ENCODE measurements around the gene GJB2.

GJB2 gene

DNA sequence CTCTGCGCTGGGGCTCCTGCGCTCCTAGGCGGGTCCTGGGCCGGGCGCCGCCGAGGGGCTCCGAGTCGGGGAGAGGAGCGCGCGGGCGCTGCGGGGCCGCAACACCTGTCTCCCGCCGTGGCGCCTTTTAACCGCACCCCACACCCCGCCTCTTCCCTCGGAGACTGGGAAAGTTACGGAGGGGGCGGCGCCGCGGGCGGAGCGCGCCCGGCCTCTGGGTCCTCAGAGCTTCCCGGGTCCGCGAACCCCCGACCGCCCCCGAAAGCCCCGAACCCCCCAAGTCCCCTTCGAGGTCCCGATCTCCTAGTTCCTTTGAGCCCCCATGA is at the start of gene GJB2:
TSS of gene GJB2 (minus strand) at position 103 of the 326 bp plus-strand sequence. CDS start 3,357 bp downstream, outside the sequence.
- DNase-seq, result no peak

DNA sequence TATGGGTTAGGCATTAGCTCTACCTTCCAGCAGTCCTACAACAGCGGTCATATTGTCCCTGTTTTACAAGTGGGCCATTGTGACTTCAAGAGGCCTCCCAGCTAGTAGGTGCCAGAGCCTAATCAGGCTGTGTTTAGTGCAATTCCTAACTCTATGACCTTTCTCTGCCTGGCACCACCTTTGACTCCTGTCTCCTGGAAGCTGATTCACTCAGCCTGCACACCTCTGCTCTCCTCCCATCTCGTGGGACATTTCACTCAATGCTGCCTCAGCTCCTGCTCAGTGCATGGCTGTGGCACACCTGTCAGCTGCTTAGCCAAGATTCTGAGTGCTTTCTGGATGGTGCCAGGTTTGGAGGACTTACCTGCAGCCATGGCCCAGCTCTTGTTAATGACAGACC is 48.9 kb upstream of the GJB2 start:
- no peak for DNase-seq

DNA sequence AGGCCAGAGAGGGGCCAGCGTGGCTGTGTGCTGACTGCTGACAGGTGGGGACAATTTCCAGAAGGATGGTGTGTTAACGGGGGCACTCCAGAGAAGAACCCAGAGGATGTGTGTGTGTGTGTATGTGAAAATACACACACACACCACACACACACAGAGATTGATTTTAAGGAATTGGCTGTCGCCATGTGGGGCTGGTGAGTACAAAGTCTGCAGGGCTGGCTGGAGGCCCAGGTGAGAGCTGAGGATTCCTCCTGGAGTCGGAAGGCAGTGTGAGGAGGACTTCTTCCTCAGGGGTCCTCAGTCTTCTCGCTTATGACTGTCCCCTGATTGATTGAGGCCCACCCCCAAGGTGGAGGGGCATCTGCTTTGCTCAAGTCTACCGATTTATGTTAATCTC is 47.0 kb upstream of the GJB2 start:
- DNase-seq, result no peak

DNA sequence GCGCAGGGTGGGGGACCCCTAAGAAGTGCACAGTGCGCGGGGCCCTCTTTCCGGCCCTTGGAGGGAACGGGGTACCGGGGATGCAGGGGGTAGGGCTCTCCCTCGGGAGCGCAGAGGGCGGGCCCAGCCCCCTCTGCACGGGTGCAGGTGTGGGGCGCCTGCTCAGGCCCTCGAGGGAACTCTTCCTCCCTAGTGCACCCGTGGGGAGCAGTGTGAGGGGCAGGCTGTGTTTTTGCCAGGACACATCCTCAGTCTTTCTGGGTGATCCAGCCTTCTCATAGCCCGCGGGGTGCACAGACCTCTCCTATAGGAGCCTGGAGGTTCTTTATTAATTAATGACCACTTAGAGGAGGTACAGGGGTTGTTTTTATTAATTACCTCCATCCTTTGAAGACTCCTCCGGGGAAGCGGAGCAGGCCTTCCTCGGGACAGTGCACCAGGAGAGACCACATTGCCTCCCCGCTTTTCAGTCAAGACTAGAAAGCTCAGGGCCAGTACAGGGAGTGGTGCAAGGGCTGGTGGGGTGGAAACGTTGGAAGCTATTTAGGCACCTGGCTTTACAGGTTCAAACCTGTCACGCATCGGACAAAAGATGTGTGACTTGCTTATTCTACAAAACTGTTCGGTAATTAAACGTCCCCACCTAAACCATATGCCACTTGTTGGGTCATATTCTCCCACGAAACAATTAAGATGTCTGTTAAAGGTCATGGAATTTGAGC is 40.0 kb upstream of the GJB2 start:
- no peak for DNase-seq

DNA sequence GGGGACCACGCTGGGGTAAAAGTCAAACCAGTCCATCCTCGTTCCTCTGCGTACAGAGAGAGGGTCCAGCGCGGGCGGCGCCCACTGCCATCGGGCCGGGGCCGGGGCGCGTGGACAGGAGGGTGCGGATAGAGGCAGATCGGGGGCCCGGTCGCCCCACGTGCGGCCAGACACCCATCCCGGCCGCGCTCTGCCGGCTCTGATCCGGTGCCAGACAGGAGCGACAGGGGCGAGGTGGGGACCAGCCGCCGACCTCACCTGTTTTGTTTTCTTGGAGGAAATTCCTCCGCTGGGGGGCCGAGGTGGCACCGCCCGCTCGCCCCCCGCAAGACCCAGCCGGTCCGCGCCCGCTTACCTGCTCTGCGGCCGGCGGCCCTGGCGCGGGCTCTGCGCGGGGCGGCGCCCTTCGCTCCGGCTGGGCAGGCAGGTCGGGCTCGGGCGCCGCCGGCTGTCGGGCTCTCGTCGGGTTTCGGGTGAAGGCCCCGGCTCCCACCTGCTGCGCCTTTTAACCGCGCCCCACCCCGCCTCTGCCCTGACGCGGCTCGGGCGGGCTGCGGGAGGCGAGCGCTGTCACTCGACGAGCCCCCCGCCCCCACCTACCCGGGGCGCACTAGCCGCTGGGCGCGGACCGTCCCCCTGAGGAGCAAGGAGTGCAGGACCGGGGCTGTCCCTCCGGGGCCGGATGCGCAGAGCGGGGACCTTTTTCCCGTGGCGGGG is 39.3 kb upstream of the GJB2 start, which contains the start of gene GJB6:
TSS of gene GJB6 (minus strand) at position 481 of the 717 bp plus-strand sequence. CDS start 8,839 bp downstream, outside the sequence.
- peak; percentile 13 for DNase-seq

DNA sequence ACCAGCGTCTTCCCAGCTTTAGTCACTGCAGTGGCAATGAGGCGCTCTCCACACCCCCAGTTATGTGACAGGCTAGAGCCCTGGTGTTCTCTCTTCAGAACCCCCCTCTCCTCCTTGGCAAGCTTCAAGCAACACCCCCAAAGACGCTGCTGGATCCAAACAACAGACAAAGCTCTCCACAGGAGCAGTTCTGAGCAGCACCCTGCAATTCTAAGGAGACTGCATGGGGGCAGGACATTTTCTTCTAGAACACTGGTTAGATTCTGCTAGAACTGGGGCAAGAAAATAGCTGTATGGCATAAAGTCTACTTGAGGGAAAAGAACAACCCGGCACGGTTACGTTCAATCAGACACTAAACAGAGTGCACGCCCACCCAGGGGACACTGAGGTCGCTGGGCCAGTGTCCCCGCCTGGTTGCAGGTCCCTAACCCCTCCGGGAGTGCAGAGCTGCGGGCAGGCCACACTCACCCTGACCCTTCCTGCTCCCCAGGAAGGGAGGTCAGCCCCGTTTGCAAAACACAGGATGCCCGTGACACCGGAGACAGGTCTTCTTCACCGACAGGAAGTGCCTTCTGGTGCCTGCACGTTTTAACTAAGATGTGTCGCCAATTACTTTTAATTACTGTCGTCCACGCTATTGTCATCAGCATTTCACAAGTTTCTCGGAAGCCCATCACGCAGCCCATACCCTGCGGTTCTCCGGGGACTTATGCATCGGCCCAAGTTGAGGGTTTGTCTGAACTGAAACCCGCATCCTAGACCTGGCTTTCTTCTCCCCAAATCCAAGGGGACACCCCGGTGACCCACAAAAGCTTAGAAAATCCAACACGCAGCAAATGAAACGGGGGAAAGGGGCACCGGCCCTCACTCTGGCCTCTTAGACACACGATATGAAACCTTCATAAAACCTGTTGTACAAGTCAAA is 38.4 kb upstream of the GJB2 start:
- DNase-seq, result no peak

DNA sequence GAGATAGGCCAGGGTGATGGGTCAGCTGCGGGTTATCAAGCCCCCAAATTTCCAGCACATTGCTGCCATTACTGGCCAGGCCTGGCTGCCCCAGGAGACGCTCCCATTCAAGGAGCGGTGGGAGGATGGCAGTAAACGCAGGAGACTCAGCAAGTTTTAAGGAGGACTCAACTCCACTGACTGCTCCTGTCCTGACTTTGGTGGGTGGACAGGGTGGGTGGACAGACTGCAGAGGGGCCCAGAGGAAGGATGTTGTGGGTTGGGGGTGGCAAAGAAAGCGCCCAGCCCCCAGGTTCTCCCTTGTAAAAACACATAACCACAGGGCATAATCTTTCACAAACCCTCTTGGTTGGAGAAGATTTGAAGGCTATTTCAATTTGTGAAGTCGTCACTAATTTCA is 35.0 kb upstream of the GJB2 start:
- no peak for DNase-seq

DNA sequence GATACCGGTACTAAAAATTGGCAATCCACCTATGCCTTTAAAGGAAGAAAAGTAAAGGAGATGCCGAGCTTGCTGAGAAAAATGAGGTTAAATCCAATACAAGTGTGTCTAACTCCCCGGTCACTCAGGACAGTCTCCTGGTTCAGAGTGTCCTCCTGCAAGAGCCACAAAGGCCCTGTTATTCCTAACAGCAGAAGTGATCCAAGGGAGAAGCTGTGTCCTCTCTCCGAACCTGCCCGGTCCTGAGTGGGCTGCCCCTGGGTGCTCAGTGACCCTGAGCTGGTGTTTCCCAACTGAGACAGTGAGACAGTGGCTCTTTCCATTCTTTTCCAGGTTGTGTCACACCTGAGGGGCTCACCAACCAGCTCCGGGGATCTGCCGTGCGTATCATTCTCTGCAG is 34.5 kb upstream of the GJB2 start:
- no peak for DNase-seq

DNA sequence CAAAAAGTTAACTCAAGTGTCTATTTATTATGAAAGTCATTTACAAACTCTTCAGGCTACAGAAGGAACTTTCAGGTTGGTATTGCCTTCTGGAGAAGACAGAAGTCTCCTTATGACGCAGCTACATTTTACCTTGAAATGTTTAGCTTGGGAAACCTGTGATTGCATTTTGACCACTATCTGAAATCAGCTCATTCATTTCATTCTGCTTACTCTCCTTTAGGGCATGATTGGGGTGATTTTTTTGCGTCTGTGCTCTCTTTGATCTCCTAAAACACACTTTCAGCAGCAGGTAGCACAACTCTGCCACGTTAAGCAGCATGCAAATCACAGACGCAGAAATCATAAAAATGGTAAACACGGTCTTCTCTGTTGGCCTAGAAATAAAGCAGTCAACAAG is 29.8 kb upstream of the GJB2 start:
- DNase-seq, result no peak

DNA sequence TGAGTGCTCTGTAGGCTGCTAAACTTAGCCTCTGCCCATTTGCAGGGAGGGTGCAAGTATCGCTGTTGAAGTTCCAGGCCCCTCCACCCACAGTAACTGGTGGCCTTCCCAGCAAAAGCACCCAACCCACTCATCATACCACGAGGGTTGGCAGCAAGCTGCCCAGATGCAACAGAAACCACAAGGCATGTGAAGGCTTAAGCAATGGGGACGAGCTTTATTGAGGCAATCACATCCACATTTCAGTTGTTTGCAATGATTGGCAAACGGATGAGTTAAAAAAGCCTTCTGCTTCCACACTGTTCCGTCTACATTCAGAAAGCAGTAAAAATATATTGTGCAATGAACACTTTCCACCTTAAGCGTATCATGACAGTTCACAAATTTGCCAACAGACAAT is 29.0 kb upstream of the GJB2 start:
- no peak for DNase-seq

DNA sequence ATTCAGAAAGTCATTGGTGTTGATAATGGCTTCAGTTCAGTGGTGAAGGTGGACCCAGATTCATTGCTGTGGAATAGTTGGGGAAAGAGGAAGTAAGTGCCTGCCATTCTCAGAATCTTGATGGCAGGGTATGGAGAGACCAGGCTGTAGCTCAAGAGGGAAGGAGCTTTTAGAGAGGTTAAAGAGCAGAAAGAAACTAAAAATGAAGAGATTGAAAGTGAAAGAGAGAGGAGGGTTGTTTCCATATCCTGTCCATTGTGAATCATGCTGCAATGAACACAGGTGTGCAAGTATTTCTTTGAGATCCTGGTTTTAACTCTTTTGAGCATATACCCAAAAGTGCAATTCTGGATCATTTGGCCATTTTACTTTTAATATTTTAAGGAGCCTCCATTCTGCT is 26.8 kb upstream of the GJB2 start:
- no peak for DNase-seq

DNA sequence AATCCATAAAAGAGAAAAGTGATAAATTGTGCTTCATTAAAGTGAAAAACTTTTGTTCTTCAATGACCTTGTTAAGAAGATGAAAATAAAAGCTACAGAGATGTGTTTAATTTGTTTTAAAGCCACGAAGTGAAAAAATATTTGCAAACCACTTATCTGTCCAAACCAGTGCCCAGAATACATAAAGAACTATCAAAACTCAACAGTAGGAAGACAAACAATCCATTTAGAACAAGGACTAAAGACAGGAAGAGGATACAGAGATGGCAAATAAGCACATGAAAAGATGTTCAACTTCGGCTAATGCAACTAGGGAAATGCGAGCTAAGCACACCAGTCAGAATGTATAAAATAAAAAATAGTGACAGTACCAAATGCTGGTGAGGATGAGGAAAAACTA is 24.4 kb upstream of the GJB2 start:
- DNase-seq, result no peak

DNA sequence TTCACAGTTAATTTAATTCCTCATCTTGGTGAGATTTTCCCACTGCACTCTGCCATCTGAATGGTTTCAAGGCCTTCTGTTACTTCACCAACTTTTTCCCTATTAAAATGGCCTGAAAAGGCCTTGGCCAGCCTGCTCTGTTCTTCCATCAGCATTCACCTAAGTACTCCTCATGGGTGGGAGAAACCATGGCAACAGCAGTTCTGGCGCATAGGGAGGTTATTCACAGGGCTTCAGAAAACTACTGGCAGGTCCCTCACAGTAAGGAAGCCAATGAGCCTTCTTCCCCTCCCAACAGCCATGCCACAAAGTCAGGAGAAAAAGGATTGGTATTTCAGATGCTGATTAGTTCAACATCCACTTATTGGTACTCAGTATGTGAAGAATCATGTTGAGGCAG is 17.2 kb upstream of the GJB2 start:
- DNase-seq, result no peak

DNA sequence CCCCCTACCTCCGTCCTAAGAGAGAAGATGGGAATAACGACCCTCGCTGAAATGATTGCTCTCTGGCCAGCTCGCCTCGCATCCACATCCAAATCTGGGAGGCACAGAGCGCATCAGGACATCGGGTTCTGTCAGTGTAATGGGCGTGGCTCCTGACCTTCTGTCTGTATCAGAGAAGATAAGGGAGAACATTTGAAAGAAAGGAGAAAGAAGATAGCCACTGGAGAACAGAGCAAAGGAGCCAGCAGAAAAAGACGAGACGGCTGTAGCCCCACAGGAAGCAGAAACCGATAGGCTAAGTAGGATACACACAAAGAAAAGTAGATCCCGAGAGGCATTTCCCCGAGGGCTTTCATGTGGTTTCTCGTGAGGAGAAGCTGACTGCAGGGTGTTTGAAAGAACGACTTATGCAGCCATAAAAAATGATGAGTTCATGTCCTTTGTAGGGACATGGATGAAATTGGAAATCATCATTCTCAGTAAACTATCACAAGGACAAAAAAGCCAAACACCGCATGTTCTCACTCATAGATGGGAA is 14.0 kb upstream of the GJB2 start:
- no peak for DNase-seq

DNA sequence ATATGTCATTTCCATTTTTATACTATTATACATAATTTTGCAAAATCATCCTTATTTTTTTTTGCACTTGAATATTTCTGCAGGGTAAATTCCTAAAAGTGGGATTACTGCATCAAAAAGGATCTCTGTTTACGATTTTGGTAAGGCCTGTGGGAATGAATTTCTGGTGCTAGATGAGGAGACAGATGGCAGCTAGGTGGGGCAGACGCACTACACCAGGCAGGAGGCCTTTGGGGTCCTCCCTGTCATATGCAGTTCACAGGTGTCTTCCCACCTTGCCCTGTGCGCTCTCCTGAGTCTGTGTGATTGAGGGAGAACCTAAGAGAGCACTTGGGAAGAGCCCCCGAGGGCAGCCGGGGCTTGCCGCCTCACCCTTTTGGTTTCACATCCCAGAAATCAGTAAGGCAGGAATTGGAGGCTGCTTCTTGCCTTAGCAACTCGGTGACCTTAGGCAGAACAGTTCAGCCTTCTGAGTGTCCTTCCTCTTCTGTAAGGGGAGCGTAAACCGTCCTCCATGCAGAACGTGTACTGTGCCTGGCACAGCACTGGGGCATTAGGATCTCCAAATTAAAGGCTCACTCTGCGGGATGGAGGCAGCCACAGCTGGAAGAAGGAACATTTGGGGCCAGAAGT is 13.4 kb upstream of the GJB2 start:
- DNase-seq, result no peak

DNA sequence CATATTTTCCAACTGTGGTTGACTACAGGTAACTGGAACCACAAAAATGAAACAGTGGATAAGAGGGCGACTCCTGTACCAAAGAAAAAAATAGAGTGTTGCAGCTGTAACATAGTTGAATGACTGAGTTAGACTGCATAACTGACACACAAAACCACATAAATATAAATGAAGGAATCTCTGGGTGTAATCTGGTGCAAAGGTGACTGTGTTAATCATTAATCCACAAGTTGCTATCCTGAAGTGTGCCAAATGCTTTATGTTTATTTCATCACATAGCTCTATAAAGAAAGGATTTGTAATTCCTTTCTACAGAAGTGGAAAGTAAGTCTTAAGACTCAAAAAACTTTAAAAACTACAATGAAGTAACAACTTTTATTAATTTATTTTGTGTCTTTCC is 6.0 kb upstream of the GJB2 start:
- DNase-seq, result no peak

DNA sequence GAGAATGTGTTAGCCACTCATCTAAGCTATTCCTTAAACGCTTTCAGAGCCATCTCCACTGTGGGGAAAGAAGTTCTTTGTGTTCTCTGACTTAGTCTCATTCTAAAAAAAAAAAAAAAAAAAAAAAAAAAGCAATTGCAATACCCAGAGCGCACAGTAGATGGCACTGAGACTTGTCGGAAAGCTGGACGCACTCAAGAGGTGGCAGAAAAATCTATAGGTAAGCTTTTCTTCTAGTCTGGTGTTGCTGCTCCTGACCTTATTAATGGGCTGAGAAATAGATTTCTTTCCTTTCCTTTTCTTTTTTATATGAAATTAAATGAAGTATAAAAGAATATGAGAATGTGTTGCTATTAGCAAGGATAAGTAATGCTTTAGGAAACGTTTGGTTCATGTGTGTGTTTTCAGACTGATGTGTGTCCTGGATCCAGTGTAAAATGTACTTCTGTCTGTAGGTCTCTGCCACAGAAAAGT is 4.7 kb upstream of the GJB2 start:
- DNase-seq, result peak; percentile 52

DNA sequence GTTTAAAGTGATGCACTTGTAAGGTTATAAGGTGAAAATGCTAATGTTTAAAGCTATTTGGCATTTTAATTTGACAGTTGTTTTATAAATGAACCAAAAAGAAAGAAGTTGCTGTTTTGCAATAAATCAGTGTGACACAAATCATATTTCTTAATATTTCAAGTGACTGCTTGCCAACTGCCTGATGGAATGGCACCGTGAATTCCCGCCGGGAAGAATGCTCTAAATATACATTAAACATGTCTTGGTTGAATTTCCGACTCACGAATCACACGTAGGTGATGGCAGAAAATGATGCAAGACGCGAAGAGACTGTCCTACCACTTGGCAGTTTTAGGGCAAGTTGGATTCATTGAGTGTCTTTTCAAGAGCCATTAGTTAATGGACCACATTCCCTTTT is 3.1 kb upstream of the GJB2 start:
- DNase-seq, result no peak

DNA sequence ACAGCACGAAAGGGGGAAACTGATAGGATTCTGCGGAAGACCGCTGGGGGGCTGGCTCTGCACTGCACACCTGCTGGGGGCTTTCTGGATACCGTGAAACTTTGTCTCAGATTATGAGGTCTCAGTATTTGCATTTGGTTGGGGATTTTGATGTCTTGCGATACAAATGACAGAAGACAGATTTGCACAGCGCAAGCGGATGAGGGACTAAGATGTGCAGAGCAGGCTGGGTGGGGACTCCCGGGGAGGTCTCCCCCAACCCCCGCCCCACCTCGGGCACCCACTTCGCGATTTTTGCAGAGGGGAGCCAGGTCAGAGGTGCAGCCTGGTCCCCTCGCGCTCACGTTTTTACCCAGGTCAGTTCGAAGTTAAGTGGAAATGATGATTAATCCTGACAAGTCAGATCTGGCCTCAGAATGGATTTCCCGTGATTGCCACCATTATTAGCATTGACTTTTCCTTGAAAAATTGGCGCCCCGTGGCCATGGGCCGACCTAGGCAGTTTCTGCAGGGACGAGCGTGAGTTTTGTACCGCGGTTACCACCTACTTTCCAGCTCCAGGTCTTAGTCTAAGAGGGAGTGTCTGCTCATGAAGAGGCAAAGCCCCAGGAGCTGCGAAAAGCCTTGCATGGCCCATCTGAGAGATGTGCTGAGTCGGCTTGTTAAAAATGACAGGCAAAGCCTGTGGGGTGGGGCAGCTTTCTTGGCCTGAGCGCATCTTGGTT is 1.3 kb upstream of the GJB2 start:
- DNase-seq, result no peak

DNA sequence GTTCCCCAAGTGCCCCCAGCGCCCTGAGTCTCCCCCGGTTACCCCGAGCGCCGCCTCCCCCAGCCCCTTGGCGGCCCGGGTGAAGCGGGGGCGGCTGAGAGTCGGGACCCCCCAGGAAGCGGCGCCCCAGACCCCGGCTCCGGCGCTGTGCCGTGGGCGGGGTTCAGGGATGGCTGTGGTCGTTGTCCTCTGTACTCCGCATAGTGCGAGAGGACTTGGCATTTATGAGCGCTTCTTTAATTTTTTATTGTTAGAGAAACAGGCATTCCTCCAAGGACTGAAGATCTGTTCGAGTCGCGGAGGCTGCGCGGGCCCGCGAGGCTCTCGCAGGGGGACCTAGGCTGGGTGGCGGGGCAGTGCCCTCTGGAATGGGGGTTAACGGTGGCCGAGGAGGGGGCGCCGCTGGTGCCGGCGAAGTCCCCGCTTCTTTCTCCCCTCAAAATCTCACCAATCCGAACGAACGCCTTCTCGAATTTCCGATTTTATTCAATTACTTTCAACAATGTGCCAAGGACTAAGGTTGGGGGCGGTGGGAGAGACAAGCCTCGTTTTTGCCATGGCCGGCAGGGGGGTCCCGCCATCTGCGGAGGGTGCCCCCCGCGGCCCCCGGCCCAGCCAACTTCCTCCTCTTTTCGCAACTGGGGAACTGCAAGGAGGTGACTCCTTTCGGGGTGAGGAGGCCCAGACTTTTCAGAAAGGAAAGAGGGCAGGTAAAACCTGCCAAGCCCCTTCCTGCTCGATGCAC is 596 bp upstream of the GJB2 start:
- DNase-seq, result no peak

DNA sequence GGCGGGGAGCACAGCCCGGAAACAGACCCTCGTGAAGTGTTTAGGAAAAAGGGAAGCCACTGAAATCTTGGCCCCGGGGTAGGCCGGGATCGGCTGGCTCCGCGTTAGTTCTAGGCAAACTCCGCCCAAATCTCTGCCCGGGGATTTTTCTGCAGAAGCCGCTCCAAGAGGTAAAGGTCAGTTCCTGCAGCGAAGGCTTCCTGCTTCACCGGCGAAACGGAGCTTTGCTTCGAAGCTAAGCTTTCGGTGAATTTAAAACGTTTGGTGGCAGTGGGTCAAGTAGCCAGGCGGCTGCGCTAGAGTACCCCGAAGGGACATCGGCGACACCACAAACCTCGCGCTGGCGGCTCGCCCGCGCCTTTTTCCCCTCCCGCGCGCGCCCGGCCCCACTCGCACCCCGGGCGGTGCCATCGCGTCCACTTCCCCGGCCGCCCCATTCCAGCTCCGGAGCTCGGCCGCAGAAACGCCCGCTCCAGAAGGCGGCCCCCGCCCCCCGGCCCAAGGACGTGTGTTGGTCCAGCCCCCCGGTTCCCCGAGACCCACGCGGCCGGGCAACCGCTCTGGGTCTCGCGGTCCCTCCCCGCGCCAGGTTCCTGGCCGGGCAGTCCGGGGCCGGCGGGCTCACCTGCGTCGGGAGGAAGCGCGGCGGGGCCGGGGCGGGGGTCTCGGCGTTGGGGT is 441 bp downstream of the GJB2 start:
- no peak for DNase-seq

All from NCI-H1105 treated with DMSO at 0.1 percent for 48 hours (cell line).